HEK293 (cell line): ENCODE measurements around the gene POLR3GL.

Experiments used
- CTCF ChIA-PET: fragments of 350-600 bp; formaldehyde crosslinking; extraction: SDS; loops from one replicate; lab custom pipeline; 2021; ENCODE audit warnings: antibody characterized with exemption; lab: Yijun Ruan, JAX
- POLR2A ChIA-PET: fragments of 300-600 bp; formaldehyde crosslinking; extraction: SDS; loops from one replicate; lab custom pipeline; 2020; ENCODE audit warnings: antibody characterized with exemption, inconsistent platforms; lab: Yijun Ruan, JAX
- H3K27ac ChIP-seq: fragments of 200-500 bp; sonication (Bioruptor generic); 2 replicates; pipeline ENCODE4 v1.5.1; 2014; ENCODE audit warnings: low read depth, low read length, control low read depth, inconsistent platforms; ENCODE audit errors: extremely low read depth
- H3K36me3 ChIP-seq, 2 experiments: fragments of 200-500 bp in 1 of 2; sonication (Bioruptor generic) in 1 of 2; 1 replicate in 1 of 2; 2 replicates in 1 of 2; pipeline ENCODE4 v1.5.1; 2014 to 2017; ENCODE audit warnings: inconsistent platforms in 2 of 2, low read length in 2 of 2; ENCODE audit not compliant: control insufficient read depth in 2 of 2, insufficient read depth in 1 of 2
- H3K4me1 ChIP-seq: fragments of 200-500 bp; sonication (Bioruptor generic); 2 replicates; pipeline ENCODE4 v1.5.1; 2014; ENCODE audit warnings: mild to moderate bottlenecking, low read length, inconsistent platforms; ENCODE audit not compliant: control insufficient read depth, insufficient read depth
- H3K4me3 ChIP-seq: 2 replicates; pipeline ENCODE4 v1.5.1; 2011; ENCODE audit warnings: low read depth, mild to moderate bottlenecking, control low read depth, low read length, moderate library complexity
- H3K9me3 ChIP-seq: fragments of 200-500 bp; sonication (Bioruptor generic); 2 replicates; pipeline ENCODE4 v1.5.1; 2014; ENCODE audit warnings: low read depth, low read length, inconsistent platforms; ENCODE audit not compliant: control insufficient read depth, insufficient read depth
- KLF1 ChIP-seq: fragments of 450-650 bp; formaldehyde crosslinking; IDR thresholded peaks from 2 replicates; pipeline ENCODE4 v1.5.1; 2016; ENCODE audit warnings: missing biosample characterization, missing genetic modification characterization
- MEIS1 ChIP-seq: sonication (generic); formaldehyde crosslinking; IDR thresholded peaks from 2 replicates; pipeline ENCODE4 v1.8.1; 2022; ENCODE audit warnings: missing genetic modification reagents, mild to moderate bottlenecking, borderline replicate concordance
- SP2 ChIP-seq: fragments of 450-650 bp; formaldehyde crosslinking; IDR thresholded peaks from 2 replicates; pipeline ENCODE4 v1.5.1; 2016; ENCODE audit warnings: missing biosample characterization, missing genetic modification characterization
- SP3 ChIP-seq: fragments of 450-650 bp; formaldehyde crosslinking; IDR thresholded peaks from 2 replicates; pipeline ENCODE4 v1.5.1; 2016; ENCODE audit warnings: missing biosample characterization, missing genetic modification characterization
- ZBTB1 ChIP-seq: fragments of 450-650 bp; formaldehyde crosslinking; IDR thresholded peaks from 2 replicates; pipeline ENCODE4 v1.5.1; 2016; ENCODE audit warnings: missing biosample characterization, missing genetic modification characterization
- ZBTB17 ChIP-seq: fragments of 450-650 bp; formaldehyde crosslinking; IDR thresholded peaks from 2 replicates; pipeline ENCODE4 v1.5.1; 2016; ENCODE audit warnings: missing biosample characterization, missing genetic modification characterization
- ZBTB21 ChIP-seq: fragments of 450-650 bp; formaldehyde crosslinking; IDR thresholded peaks from 2 replicates; pipeline ENCODE4 v1.5.1; 2017; ENCODE audit warnings: missing biosample characterization, missing genetic modification characterization
- ZEB2 ChIP-seq: fragments of 450-650 bp; formaldehyde crosslinking; IDR thresholded peaks from 2 replicates; pipeline ENCODE4 v1.5.1; 2016; ENCODE audit warnings: missing biosample characterization, missing genetic modification characterization
- ZFP41 ChIP-seq: fragments of 450-650 bp; formaldehyde crosslinking; IDR thresholded peaks from 2 replicates; pipeline ENCODE4 v1.5.1; 2016; ENCODE audit warnings: missing biosample characterization, missing genetic modification characterization, borderline replicate concordance
- ZNF114 ChIP-seq: fragments of 450-650 bp; formaldehyde crosslinking; IDR thresholded peaks from 2 replicates; pipeline ENCODE4 v1.5.0; 2017; ENCODE audit warnings: missing biosample characterization, missing genetic modification characterization
- ZNF157 ChIP-seq: fragments of 450-650 bp; formaldehyde crosslinking; IDR thresholded peaks from 2 replicates; pipeline ENCODE4 v1.5.1; 2016; ENCODE audit warnings: missing biosample characterization, missing genetic modification characterization
- ZNF174 ChIP-seq: fragments of 450-650 bp; formaldehyde crosslinking; IDR thresholded peaks from 2 replicates; pipeline ENCODE4 v1.5.0; 2017; ENCODE audit warnings: missing biosample characterization, mild to moderate bottlenecking, missing genetic modification characterization
- ZNF24 ChIP-seq: fragments of 450-650 bp; formaldehyde crosslinking; IDR thresholded peaks from 2 replicates; pipeline ENCODE4 v1.5.1; 2016; ENCODE audit warnings: missing biosample characterization, missing genetic modification characterization
- ZNF404 ChIP-seq: fragments of 450-650 bp; formaldehyde crosslinking; IDR thresholded peaks from 2 replicates; pipeline ENCODE4 v1.5.1; 2017; ENCODE audit warnings: missing biosample characterization, missing genetic modification characterization
- ZNF433 ChIP-seq: fragments of 450-650 bp; formaldehyde crosslinking; IDR thresholded peaks from 2 replicates; pipeline ENCODE4 v1.5.1; 2016; ENCODE audit warnings: missing biosample characterization, missing genetic modification characterization, low read depth
- ZNF529 ChIP-seq: fragments of 450-650 bp; formaldehyde crosslinking; IDR thresholded peaks from 2 replicates; pipeline ENCODE4 v1.5.1; 2017; ENCODE audit warnings: missing genetic modification characterization, missing biosample characterization; ENCODE audit not compliant: insufficient replicate concordance
- ZNF548 ChIP-seq: fragments of 450-650 bp; formaldehyde crosslinking; IDR thresholded peaks from 2 replicates; pipeline ENCODE4 v1.5.1; 2016; ENCODE audit warnings: missing biosample characterization, missing genetic modification characterization
- ZNF561 ChIP-seq: fragments of 450-650 bp; IDR thresholded peaks from 2 replicates; pipeline ENCODE4 v1.5.1; 2018; ENCODE audit warnings: missing biosample characterization, missing genetic modification characterization, borderline replicate concordance
- ZNF571 ChIP-seq: fragments of 450-650 bp; formaldehyde crosslinking; IDR thresholded peaks from 2 replicates; pipeline ENCODE4 v1.5.0; 2017; ENCODE audit warnings: missing biosample characterization, missing genetic modification characterization
- TF ChIP-seq, protein P1 (sequence below): fragments of 450-650 bp; formaldehyde crosslinking; IDR thresholded peaks from 2 replicates; pipeline ENCODE4 v1.5.1; 2016; ENCODE audit warnings: missing biosample characterization, missing genetic modification characterization
- TF ChIP-seq, protein P2 (sequence below): fragments of 450-650 bp; formaldehyde crosslinking; IDR thresholded peaks from 2 replicates; pipeline ENCODE4 v1.5.1; 2017; ENCODE audit warnings: missing biosample characterization, missing genetic modification characterization
- TF ChIP-seq, protein P3 (sequence below): fragments of 450-650 bp; formaldehyde crosslinking; IDR thresholded peaks from 2 replicates; pipeline ENCODE4 v1.5.1; 2016; ENCODE audit warnings: missing biosample characterization, missing genetic modification characterization
- TF ChIP-seq, protein P4 (sequence below): fragments of 450-650 bp; IDR thresholded peaks from 2 replicates; pipeline ENCODE4 v1.5.1; 2018; ENCODE audit warnings: missing biosample characterization, missing genetic modification characterization
- TF ChIP-seq, protein P5 (sequence below): sonication (generic); formaldehyde crosslinking; IDR thresholded peaks from 2 replicates; pipeline ENCODE4 v1.8.1; 2022; ENCODE audit warnings: mild to moderate bottlenecking, moderate library complexity, missing genetic modification reagents
- TF ChIP-seq, protein P6 (sequence below): fragments of 450-650 bp; formaldehyde crosslinking; IDR thresholded peaks from 2 replicates; pipeline ENCODE4 v1.5.1; 2016; ENCODE audit warnings: missing biosample characterization, missing genetic modification characterization, borderline replicate concordance

Gene POLR3GL

DNA sequence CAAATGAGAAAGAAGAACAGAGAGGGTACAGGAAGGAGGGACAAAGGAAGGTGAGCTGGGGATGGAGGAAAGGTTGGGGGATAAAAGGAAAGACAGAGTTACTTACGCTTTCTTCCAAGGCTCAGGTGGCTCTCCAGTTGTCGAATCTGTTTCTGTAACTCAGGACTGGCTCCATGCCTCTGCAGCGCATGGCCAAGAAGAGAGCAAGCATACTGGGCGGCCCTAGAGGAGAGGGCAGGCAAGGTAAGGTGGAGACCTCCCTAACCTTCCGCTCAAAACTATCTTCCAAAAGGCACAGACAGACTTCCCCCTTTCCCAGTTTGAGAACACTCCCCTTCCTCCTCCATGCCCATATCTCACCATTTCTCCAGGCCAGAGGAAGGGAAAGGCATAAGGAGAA is 46.9 kb upstream of the POLR3GL start:
- Histone ChIP-seq H3K27ac (no peak overlapping the region), H3K36me3 (peaks cover 5 to 41% of the 10 kb centered on the region in 2 experiments; a peak in 2 of 3 replicates), H3K4me1 (peaks cover 3% of the 10 kb centered on the region; the same call in 1 of the 2 replicates), H3K9me3 (no peaks in the 10 kb centered on the region), H3K4me3 (peak overlapping the region; percentile 76)
- TF ChIP-seq ZBTB1 (tag by site-specific recombination) (no peak), ZNF529 (tag by site-specific recombination) (no peak), MEIS1 (no peak), ZNF24 (no peak)
- TF ChIP-seq, protein P1, sequence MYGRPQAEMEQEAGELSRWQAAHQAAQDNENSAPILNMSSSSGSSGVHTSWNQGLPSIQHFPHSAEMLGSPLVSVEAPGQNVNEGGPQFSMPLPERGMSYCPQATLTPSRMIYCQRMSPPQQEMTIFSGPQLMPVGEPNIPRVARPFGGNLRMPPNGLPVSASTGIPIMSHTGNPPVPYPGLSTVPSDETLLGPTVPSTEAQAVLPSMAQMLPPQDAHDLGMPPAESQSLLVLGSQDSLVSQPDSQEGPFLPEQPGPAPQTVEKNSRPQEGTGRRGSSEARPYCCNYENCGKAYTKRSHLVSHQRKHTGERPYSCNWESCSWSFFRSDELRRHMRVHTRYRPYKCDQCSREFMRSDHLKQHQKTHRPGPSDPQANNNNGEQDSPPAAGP (tag by site-specific recombination), result no peak
- TF ChIP-seq, protein P2, sequence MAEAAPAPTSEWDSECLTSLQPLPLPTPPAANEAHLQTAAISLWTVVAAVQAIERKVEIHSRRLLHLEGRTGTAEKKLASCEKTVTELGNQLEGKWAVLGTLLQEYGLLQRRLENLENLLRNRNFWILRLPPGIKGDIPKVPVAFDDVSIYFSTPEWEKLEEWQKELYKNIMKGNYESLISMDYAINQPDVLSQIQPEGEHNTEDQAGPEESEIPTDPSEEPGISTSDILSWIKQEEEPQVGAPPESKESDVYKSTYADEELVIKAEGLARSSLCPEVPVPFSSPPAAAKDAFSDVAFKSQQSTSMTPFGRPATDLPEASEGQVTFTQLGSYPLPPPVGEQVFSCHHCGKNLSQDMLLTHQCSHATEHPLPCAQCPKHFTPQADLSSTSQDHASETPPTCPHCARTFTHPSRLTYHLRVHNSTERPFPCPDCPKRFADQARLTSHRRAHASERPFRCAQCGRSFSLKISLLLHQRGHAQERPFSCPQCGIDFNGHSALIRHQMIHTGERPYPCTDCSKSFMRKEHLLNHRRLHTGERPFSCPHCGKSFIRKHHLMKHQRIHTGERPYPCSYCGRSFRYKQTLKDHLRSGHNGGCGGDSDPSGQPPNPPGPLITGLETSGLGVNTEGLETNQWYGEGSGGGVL, result no peak
- ChIA-PET CTCF (interaction anchor here (1.0 to 1.1 kb wide), 2 partner anchors 9 to 26 kb away, joined by 4 to 6 read pairs; no protein-coding TSS in a partner anchor), POLR2A (no interaction called here)

DNA sequence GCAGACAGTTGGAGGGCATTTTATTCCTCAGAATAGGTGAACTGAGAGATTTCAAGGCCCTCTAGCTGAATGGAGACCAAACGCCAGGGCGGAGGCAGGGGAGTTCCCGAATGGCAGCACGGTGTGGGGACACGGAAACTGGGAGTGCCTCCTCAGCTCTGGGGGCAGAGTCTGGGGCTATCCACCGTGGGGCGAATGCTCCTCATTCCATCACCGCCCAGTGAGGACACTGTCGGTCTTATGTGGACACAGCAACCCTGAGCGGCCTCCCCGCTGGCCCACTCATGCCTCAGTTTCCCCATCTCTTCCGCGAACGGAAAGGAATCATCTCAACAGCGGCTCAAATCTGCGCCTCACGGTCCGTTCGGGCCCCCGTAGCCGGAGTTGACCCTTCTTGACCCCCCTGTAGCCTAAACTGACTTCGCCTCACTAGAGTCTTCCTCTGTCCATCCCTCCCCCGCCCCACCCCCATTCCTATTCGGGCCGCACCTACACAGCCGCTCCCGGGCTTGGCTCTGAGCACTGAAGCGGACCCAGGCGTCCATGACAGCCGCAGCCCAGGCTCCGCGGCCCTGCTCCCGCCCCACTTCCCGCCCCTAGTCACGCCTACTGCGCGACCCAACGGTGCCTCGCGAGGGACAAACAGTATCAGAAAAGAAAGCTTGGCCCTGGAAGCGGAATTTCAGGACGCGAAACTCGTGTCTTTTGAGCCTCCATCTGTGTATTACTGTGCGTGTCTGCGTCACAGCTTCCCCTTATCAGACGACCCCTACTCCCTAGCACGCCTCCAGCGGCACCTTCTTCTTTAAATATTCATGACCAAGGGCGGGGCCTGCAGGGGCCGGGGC is 46.1 kb upstream of the POLR3GL start, which contains the start of gene PEX11B:
PEX11B (minus strand) TSS at position 574 of the 848 bp plus-strand sequence; CDS start at position 545, 29 bp downstream.
- Histone ChIP-seq H3K4me1 (peaks cover 3% of the 10 kb centered on the region; the same call in 1 of the 2 replicates), H3K36me3 (peaks cover 5 to 42% of the 10 kb centered on the region in 2 experiments; a peak in 2 of 3 replicates), H3K4me3 (peak within 1 kb of the TSS; percentile 76), H3K27ac (peak within 1 kb of the TSS; percentile 28; the same call in 1 of the 2 replicates), H3K9me3 (no peaks in the 10 kb centered on the region)
- CTCF ChIA-PET, result interaction anchor here (1.0 to 1.4 kb wide), 4 partner anchors 9 to 94 kb away, joined by 3 to 6 read pairs (median 4); partner anchors contain the start of gene ITGA10
- POLR2A ChIA-PET, result interaction anchor here (0.5 to 1.8 kb wide), 5 partner anchors 9 to 61 kb away, joined by 3 to 15 read pairs (median 4); partner anchors contain the start of genes LIX1L and RBM8A
- TF ChIP-seq, protein P3, sequence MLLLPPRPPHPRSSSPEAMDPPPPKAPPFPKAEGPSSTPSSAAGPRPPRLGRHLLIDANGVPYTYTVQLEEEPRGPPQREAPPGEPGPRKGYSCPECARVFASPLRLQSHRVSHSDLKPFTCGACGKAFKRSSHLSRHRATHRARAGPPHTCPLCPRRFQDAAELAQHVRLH (tag by site-specific recombination), result peak; percentile 32; the same call in 1 of the 2 replicates
- TF ChIP-seq ZFP41 (tag by site-specific recombination) (no peak), ZEB2 (0 out of 2 replicates have a peak, but pooled peaks have one; percentile 33), ZNF157 (tag by site-specific recombination) (no peak), SP2 (tag by site-specific recombination) (peak; percentile 87), ZNF561 (peak; percentile 19; the same call in 1 of the 2 replicates), ZNF433 (no peak), ZNF548 (tag by site-specific recombination) (no peak), KLF1 (peak; percentile 50; the same call in 1 of the 2 replicates), ZNF114 (tag by site-specific recombination) (no peak), ZBTB21 (tag by site-specific recombination) (peak; percentile 66; the same call in 1 of the 2 replicates), ZBTB17 (tag by site-specific recombination) (0 out of 2 replicates have a peak, but pooled peaks have one; percentile 17), SP3 (tag by site-specific recombination) (peak; percentile 98), ZNF404 (tag by site-specific recombination) (no peak), ZNF174 (tag by site-specific recombination) (no peak), ZNF571 (tag by site-specific recombination) (no peak)
- TF ChIP-seq, protein P4, sequence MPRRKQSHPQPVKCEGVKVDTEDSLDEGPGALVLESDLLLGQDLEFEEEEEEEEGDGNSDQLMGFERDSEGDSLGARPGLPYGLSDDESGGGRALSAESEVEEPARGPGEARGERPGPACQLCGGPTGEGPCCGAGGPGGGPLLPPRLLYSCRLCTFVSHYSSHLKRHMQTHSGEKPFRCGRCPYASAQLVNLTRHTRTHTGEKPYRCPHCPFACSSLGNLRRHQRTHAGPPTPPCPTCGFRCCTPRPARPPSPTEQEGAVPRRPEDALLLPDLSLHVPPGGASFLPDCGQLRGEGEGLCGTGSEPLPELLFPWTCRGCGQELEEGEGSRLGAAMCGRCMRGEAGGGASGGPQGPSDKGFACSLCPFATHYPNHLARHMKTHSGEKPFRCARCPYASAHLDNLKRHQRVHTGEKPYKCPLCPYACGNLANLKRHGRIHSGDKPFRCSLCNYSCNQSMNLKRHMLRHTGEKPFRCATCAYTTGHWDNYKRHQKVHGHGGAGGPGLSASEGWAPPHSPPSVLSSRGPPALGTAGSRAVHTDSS (tag by site-specific recombination), result no peak
- TF ChIP-seq, protein P1 (tag by site-specific recombination), result peak; percentile 50
- TF ChIP-seq, protein P5, sequence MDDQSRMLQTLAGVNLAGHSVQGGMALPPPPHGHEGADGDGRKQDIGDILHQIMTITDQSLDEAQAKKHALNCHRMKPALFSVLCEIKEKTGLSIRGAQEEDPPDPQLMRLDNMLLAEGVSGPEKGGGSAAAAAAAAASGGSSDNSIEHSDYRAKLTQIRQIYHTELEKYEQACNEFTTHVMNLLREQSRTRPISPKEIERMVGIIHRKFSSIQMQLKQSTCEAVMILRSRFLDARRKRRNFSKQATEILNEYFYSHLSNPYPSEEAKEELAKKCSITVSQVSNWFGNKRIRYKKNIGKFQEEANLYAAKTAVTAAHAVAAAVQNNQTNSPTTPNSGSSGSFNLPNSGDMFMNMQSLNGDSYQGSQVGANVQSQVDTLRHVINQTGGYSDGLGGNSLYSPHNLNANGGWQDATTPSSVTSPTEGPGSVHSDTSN (CRISPR knock-in tag), result no peak
- TF ChIP-seq, protein P6, sequence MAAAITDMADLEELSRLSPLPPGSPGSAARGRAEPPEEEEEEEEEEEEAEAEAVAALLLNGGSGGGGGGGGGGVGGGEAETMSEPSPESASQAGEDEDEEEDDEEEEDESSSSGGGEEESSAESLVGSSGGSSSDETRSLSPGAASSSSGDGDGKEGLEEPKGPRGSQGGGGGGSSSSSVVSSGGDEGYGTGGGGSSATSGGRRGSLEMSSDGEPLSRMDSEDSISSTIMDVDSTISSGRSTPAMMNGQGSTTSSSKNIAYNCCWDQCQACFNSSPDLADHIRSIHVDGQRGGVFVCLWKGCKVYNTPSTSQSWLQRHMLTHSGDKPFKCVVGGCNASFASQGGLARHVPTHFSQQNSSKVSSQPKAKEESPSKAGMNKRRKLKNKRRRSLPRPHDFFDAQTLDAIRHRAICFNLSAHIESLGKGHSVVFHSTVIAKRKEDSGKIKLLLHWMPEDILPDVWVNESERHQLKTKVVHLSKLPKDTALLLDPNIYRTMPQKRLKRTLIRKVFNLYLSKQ (tag by site-specific recombination), result no peak
